22Rv1 (cell line): ENCODE data around the gene MTG2.

Experiments used
- ZFX ChIP-seq: fragments of 450-650 bp; IDR thresholded peaks from 2 replicates; pipeline ENCODE4 v1.6.1; 2017; ENCODE audit warnings: antibody characterized with exemption, borderline replicate concordance
- TF ChIP-seq, protein P1 (sequence below): fragments of 450-650 bp; IDR thresholded peaks from 2 replicates; pipeline ENCODE4 v1.5.1; 2017; ENCODE audit warnings: mild to moderate bottlenecking

DNA sequence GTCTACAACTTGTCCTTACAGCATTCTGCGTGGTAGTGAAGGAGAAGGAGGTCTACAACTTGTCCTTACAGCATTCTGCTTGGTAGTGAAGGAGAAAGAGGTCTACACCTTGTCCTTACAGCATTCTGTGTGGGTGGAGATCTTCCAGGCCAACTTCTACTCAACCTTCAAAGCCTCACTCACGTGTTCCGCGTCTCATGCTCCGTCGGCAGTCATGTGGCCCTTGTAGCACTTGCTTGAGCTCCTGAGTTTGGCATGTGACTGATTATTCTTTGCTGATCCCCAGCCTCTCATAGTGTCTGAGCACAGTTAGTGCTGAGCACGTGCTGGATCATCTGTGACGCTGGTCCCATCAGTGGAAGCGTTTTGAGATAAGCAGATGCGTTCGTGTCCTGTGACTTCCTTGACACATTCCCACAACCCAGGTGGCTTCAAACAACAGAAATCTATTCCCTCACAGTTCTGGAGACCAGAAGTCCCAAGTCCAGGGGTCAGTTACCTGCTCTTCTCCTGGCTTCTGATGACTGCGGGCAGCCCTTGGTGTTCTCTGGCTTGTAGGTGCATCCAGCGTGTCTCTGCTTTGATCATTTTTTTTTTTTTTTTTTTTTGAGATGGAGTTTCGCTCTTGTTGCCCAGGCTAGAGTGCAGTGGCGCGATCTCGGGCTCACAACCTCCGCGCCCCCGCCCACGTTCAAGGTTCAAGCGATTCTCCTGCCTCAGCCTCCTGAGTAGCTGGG is 36.6 kb upstream of the MTG2 start:
- TF ChIP-seq, protein P1, sequence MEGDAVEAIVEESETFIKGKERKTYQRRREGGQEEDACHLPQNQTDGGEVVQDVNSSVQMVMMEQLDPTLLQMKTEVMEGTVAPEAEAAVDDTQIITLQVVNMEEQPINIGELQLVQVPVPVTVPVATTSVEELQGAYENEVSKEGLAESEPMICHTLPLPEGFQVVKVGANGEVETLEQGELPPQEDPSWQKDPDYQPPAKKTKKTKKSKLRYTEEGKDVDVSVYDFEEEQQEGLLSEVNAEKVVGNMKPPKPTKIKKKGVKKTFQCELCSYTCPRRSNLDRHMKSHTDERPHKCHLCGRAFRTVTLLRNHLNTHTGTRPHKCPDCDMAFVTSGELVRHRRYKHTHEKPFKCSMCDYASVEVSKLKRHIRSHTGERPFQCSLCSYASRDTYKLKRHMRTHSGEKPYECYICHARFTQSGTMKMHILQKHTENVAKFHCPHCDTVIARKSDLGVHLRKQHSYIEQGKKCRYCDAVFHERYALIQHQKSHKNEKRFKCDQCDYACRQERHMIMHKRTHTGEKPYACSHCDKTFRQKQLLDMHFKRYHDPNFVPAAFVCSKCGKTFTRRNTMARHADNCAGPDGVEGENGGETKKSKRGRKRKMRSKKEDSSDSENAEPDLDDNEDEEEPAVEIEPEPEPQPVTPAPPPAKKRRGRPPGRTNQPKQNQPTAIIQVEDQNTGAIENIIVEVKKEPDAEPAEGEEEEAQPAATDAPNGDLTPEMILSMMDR: no peak
- no peak for TF ChIP-seq ZFX
